ACHN (cell line): ENCODE data around the gene VSTM1.
"Not testable (repeated sequence)": the region's sequence is repeated elsewhere in the genome, so short reads cannot be mapped to it uniquely, and the experiment has no call there.

Experiments
- DNase-seq: peaks from one replicate; pipeline ENCODE4 v3.0.0-alpha.2; 2015
- in situ Hi-C: cut with HindIII; loops from 2 replicates; pipeline ENCODE4 v1.10.0; 2017; ENCODE audit warnings: low sequenced_read_pairs, low pct_ligation_motif_present, low pct_unique_long_range_greater_than_20kb

Gene VSTM1

GRCh38 chr19:54081032-54081431, 17.3 kb upstream of the VSTM1 start, which contains the start of gene TARM1:
TARM1 (minus strand) TSS chr19:54081365; CDS start chr19:54081340, 25 bp downstream.
- DNase-seq = no peak
- in situ Hi-C loops = no loop called here

DNA sequence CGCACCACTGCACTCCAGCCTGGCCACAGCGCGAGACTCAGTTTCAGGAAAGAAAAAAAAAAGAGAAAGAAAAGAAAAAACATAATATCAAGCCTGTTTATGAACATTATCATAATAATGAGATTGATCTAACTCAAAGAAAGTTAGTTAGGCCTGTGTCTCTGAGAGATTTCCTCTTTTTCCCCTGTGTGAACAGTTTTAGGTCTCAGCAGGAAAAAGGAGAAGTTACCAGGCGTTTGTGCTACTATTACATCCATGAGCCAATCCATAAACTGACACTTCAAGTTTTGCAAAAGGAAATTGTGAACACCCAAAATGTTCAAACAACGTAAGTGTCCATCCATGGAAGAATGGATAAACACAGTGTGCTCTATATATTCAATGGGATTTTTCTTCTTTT, 13.6 kb upstream of the VSTM1 start:
- in situ Hi-C loops = no loop called here
- no peak for DNase-seq

DNA sequence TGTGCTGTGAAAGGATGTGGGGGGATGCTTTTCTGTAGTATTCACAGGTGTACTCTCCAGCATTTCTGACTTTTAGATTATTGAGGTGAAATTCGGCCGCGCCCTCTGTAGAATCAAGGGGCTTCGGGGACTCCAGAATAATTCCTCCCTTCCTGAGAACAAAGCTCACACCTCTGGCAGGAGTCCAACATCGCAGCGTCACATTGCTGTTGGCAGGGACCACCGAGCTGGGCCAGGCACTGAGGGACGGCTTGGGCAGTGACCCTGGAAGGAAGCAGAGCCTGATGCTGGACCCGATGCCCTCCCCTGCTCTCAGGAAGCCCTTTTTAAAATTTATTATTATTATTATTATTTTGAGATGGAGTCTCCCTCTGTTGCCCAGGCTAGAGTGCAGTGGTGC, 11.2 kb upstream of the VSTM1 start:
- DNase-seq = no peak
- in situ Hi-C loops = no loop called here

GRCh38 chr19:54073829-54074228, 10.1 kb upstream of the VSTM1 start:
- in situ Hi-C loops = no loop called here
- DNase-seq = no peak

GRCh38 chr19:54069470-54069869, 5.8 kb upstream of the VSTM1 start:
- in situ Hi-C loops = no loop called here
- no peak for DNase-seq

DNA sequence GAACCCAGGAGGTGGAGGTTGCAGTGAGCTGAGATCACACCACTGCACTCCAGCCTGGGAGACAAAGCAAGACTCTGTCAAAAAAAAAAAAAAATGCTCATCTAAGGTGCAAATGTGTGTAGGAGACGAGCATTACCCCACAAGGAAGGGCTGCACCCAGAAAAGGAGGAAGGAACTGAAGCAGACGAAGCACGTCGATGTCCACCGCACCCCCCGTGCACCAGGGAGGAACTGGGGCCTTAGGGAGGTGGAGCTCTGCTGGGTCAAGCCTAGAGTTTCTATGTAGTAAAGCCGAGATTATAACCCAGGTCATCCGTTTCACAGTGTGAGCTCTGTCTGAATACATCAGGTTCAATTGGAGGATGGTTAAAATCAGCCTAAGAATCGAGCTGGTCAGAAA, 1.1 kb downstream of the VSTM1 start:
- in situ Hi-C loops = no loop called here
- no peak for DNase-seq

- no peak for DNase-seq
- in situ Hi-C loops = loop anchor here (25.0 kb wide), 1 partner anchor 110 kb away; no protein-coding TSS in a partner anchor
These were observed 16.1 kb downstream of the VSTM1 start for GRCh38 chr19:54047616-54048015.

- in situ Hi-C loops = loop anchor here (25.0 kb wide), 1 partner anchor 108 kb away; no protein-coding TSS in a partner anchor
- DNase-seq = no peak
These were observed 17.9 kb downstream of the VSTM1 start for GRCh38 chr19:54045771-54046170.

- in situ Hi-C loops = loop anchor here (25.0 kb wide), 1 partner anchor 106 kb away; no protein-coding TSS in a partner anchor
- DNase-seq = no peak
These were observed 20.7 kb downstream of the VSTM1 start for GRCh38 chr19:54042989-54043388.

DNA sequence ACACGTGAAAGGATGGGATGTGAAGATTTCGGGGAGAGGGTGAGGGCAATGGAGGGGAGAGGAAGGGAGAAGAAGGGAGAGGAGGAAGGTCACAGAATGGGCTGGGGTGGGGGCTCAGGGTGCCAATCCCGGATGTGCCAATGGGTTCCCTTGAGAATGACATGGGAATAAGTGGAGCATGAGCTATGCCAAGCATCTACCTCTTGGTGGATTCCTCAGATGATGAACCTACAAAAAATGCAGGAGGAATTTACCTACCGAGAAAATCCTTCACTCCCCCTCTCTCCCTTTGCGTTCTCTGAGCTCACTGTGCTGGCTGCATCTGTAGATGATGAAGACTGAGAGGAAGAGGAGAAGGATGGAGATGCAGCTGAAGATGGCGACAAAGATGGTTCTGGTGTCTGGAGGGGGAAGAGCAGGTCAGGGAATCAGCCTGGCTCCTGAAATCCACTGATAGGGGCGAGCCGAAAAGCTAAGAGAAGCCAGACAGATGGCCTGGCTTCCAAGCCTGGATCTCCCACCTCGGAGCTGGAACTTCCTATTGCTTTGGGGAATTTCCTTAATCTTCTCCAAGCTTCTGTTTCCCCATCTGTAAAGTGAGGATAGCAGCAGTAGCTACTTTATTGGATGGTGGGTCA, 21.6 kb downstream of the VSTM1 start:
- peak; percentile 30 for DNase-seq
- in situ Hi-C loops = loop anchor here (25.0 kb wide), 1 partner anchor 105 kb away; no protein-coding TSS in a partner anchor

- in situ Hi-C loops = loop anchor here (25.0 kb wide), 1 partner anchor 103 kb away; no protein-coding TSS in a partner anchor
- no peak for DNase-seq
These were observed 23.7 kb downstream of the VSTM1 start for GRCh38 chr19:54040003-54040402.

DNA sequence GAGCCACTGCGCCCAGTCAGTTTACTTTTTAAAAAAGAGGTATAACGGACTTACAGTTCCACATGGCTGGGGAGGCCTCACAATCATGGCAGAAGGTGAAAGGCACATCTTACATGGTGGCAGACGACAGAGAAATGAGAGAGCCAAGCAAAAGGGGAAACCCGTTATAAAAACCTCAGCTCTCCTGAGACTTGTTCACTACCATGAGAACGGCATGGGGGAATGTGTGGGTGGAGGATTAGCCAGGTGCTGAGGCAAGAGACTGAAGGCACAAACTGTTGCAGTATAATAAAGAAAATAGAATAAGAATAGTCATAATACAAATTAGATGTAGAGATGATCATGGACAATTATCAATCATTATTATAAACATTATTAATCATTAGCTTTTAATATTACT, 27.2 kb downstream of the VSTM1 start:
- in situ Hi-C loops = loop anchor here (25.0 kb wide), 1 partner anchor 99 kb away; no protein-coding TSS in a partner anchor
- not testable (repeated sequence) for DNase-seq

DNA sequence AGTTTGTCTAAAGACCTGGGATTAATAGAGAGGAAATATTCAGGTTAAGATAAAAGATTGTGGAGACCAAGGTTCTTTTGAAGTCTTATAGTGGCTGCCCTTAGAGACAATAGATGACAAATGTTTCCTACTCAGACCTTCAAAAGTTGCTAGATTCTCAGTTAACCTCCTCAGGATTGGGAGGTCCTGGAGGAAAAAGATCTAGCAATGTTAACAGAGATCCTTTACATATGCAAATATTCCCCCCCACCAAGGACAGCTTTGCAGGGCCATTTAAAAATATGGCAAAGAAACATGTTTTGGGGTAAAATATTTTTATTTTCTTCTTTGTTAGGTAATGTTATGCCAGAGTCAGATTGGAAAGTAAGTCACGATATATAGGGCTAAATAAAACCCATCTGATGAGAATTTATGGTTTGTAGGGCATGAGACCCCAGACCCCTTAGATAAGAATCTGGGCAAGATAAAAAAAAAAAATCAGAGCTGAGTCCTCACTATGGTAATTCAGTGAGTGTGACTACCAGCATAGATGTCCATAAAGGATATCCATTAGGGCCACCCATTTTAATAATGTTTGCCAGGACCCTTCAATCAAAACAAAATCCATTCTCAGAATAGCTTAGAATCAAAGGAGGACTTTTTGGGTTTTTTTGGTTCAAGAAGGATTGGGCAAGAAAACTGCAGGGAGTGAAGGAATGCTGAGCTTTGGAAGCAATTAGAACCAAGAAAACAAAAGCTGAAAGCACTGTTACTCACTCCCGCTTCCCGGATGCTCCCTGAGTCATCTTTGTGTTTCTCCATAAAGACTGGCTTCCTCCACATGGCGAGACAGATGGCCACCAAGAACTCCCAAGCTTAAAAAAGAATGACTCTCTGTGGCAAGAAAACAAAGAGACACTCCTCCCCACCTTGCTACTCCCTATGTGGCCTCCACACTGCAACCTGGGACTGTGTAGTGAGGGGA, 28.2 kb downstream of the VSTM1 start:
- DNase-seq = no peak
- in situ Hi-C loops = loop anchor here (25.0 kb wide), 1 partner anchor 98 kb away; no protein-coding TSS in a partner anchor

GRCh38 chr19:54030895-54031586, 32.7 kb downstream of the VSTM1 start:
- no peak for DNase-seq
- in situ Hi-C loops = loop anchor here (25.0 kb wide), 1 partner anchor 94 kb away; no protein-coding TSS in a partner anchor

- in situ Hi-C loops = loop anchor here (25.0 kb wide), 1 partner anchor 93 kb away; no protein-coding TSS in a partner anchor
- peak; percentile 39 for DNase-seq
These were observed 33.7 kb downstream of the VSTM1 start for GRCh38 chr19:54029930-54030490.

DNA sequence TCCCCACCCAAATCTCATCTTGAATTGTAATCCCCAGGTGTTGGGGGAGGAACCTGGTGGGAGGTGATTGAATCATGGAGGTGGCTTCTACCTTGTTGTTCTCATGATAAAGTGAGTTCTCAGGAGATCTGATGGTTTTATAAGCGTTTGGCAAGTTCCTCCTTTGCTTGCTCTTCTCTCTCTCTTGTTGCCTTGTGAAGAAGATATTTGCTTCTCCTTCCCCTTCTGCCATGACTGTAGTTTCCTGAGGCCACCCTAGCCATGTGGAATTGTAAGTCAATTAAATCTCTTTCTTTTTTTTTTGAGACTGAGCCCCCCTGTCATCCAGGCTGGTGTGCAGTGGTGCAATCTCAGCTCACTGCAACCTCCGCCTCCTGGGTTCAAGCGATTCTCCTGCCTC, 34.4 kb downstream of the VSTM1 start:
- in situ Hi-C loops = loop anchor here (25.0 kb wide), 1 partner anchor 92 kb away; no protein-coding TSS in a partner anchor
- no peak for DNase-seq

DNA sequence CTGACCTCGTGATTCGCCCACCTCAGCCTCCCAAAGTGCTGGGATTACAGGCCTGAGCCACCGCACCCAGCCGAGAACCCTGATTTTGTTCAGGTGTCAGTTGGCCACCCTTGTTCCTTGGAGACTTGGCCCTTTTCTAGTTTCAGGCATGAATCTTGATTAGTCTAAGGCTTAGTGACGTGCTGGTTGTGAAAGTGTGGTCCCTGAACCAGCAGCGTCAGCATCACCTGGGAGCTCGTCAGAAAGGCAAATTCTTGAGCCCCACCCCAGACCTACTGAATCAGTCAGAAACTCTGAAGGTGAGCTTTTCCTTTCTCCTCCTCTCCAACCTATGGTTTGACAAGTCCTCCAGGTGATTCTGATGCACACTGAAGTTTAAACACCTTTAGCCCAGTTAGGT, 37.0 kb downstream of the VSTM1 start:
- in situ Hi-C loops = loop anchor here (25.0 kb wide), 1 partner anchor 89 kb away; no protein-coding TSS in a partner anchor

DNA sequence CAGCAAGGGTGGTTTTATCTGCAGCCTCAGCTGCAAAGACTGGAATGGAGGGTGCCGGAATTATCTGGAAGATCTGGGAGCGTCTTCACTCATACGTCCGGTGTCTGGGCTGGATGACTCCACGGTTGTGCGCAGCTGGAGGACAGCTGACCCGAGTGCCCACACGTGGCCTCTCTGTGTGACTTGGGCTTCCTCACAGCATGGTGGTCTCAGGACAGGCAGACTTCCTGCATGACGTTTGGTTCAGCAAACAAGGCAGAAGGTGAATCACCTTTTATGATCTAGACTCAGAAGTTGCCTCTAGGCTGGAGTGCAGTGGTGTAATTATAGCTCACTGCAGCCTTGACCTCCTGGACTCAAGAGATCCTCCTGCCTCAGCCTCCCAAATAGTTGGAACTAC, 39.0 kb downstream of the VSTM1 start:
- in situ Hi-C loops = loop anchor here (25.0 kb wide), 1 partner anchor 87 kb away; no protein-coding TSS in a partner anchor
- no peak for DNase-seq

More for the DNA sequence above, 37.0 kb downstream of the VSTM1 start:
- no peak for DNase-seq
